ENCODE measurements around the gene OTOS. TPM values are rescaled to one million over a fixed set of nuclear protein-coding genes. Genes with fewer than 3 reads are reported as not detected.

OTOS gene
- total and polyA plus RNA-seq, 2 of the 13 experiments (the other 11 are each of a cell fraction or from before 2014, with no cell fraction given) = not detected

DNA sequence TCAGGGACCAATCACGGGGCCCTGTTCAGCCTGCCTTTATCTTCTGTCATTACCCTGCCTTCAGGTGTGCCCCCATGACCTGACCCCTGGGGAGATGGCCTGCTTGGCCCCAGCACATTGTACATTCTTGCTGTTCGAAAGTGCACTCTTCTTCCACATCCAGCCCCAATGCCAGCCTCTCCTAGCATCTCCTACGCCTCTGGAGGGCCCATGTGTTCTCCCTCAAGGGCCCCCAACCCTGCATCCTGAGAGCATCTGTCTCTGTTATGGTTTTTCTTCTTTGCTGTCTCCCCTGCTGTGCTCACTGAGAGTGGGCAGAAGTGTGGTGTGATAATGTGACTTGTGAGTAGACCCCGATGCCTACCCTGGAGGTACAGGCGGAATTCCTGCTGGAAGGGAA lies 41.5 kb upstream of the OTOS start:
- in situ Hi-C loops (cut with HindIII; ENCODE audit: extremely low pct_ligation_motif_present, low pct_unique_long_range_greater_than_20kb) = no loop called here
- no peaks in the 10 kb centered on the region for H3K9me3 ChIP-seq (ENCODE audit: low read length)
- no peak for DNase-seq (ENCODE audit: low spot score)
- CTCF ChIA-PET (ENCODE audit: low intra/inter-chr PET ratio, low total read pairs) = no interaction called here
- TF ChIP-seq, protein P1, sequence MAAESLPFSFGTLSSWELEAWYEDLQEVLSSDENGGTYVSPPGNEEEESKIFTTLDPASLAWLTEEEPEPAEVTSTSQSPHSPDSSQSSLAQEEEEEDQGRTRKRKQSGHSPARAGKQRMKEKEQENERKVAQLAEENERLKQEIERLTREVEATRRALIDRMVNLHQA (CRISPR knock-in tag; IDR thresholded peaks at IDR 0.05) = no peak
- TF ChIP-seq, protein P2, sequence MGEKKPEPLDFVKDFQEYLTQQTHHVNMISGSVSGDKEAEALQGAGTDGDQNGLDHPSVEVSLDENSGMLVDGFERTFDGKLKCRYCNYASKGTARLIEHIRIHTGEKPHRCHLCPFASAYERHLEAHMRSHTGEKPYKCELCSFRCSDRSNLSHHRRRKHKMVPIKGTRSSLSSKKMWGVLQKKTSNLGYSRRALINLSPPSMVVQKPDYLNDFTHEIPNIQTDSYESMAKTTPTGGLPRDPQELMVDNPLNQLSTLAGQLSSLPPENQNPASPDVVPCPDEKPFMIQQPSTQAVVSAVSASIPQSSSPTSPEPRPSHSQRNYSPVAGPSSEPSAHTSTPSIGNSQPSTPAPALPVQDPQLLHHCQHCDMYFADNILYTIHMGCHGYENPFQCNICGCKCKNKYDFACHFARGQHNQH (CRISPR knock-in tag; IDR thresholded peaks at IDR 0.05) = no peak
- TF ChIP-seq CBX1 (IDR thresholded peaks at IDR 0.05; ENCODE audit: low read depth) (no peak), KLF13 (CRISPR knock-in tag; IDR thresholded peaks at IDR 0.05) (no peak)
- TF ChIP-seq, protein P3, sequence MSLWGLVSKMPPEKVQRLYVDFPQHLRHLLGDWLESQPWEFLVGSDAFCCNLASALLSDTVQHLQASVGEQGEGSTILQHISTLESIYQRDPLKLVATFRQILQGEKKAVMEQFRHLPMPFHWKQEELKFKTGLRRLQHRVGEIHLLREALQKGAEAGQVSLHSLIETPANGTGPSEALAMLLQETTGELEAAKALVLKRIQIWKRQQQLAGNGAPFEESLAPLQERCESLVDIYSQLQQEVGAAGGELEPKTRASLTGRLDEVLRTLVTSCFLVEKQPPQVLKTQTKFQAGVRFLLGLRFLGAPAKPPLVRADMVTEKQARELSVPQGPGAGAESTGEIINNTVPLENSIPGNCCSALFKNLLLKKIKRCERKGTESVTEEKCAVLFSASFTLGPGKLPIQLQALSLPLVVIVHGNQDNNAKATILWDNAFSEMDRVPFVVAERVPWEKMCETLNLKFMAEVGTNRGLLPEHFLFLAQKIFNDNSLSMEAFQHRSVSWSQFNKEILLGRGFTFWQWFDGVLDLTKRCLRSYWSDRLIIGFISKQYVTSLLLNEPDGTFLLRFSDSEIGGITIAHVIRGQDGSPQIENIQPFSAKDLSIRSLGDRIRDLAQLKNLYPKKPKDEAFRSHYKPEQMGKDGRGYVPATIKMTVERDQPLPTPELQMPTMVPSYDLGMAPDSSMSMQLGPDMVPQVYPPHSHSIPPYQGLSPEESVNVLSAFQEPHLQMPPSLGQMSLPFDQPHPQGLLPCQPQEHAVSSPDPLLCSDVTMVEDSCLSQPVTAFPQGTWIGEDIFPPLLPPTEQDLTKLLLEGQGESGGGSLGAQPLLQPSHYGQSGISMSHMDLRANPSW (CRISPR knock-in tag; IDR thresholded peaks at IDR 0.05; ENCODE audit: borderline replicate concordance) = no peak
- BruUV-seq (replicated peaks) = no TSS peak
- 8% methylated on average over 5 of the region's 5 CpGs for WGBS (ENCODE audit: low lambda C conversion rate)
- H3K9ac ChIP-seq (ENCODE audit: insufficient read depth, low read depth, low read length) = no peak overlapping the region
- H3K27me3 ChIP-seq (ENCODE audit: control insufficient read depth in 1 of 2, insufficient read depth in 2 of 2, low read length in 2 of 2) = peaks cover 6 to 76% of the 10 kb centered on the region in 2 experiments; a peak in 4 of 5 replicates
- no peaks in the 10 kb centered on the region for H3K36me3 ChIP-seq (replicated peaks in 1 of 2; ENCODE audit: control insufficient read depth in 1 of 2, insufficient read depth in 2 of 2, low read length in 2 of 2)
- POLR2A ChIA-PET = no interaction called here
- no peak overlapping the region for H3K4me2 ChIP-seq (ENCODE audit: low read depth, low read length)
- ATAC-seq = no peak
- H3K79me2 ChIP-seq (ENCODE audit: insufficient read depth, low read length) = no peaks in the 10 kb centered on the region
- no peak overlapping the region for H2AFZ ChIP-seq (ENCODE audit: low read length)
- H4K20me1 ChIP-seq (ENCODE audit: insufficient read depth, low read length) = no peaks in the 10 kb centered on the region
- FAIRE-seq = no peak
- intact Hi-C loops (cut with micrococcal nuclease; ENCODE audit: unreplicated experiment) = no loop called here
- H3K27ac ChIP-seq (ENCODE audit: extremely low read length, insufficient read depth, low read length) = no peak overlapping the region
- no peaks in the 10 kb centered on the region for H3K4me1 ChIP-seq (ENCODE audit: insufficient read depth, low read length)
- no peak overlapping the region for H3K4me3 ChIP-seq (replicated peaks in 1 of 3; ENCODE audit: insufficient read depth in 1 of 3, low read depth in 2 of 3, low read length in 3 of 3)
